Limb (tissue), 2 donors: ENCODE measurements around the gene OR4D9.
"Not testable (repeated sequence)": the region's sequence is repeated elsewhere in the genome, so short reads cannot be mapped to it uniquely, and the experiment has no call there.

Experiments
- DNase-seq, 2 donors: peaks; one replicate each; pipeline ENCODE4 v3.0.0-alpha.2; 2016; ENCODE audit errors: extremely low spot score in 2 of 2

The OR4D9 gene

GRCh38 chr11:59510941-59511589, at the start of gene OR4D9:
Gene OR4D9 (plus strand): TSS chr11:59511539. CDS start chr11:59514913, 3,374 bp downstream.
- no peak for DNase-seq

GRCh38 chr11:59463190-59463641, 48.1 kb upstream of the OR4D9 start:
- peak in 1 of 2 donors; percentile 49 for DNase-seq

- DNase-seq, result no peak
Measured at GRCh38 chr11:59473015-59473414, 38.3 kb upstream of the OR4D9 start, which contains the start of gene OR4D10. Gene OR4D10 (plus strand): TSS chr11:59473315. CDS start chr11:59477430, 4,115 bp downstream.

- no peak for DNase-seq
Measured at GRCh38 chr11:59475176-59475575, 36.2 kb upstream of the OR4D9 start.

GRCh38 chr11:59479906-59480305, 31.4 kb upstream of the OR4D9 start:
- DNase-seq, result no peak

GRCh38 chr11:59480359-59480758, 31.0 kb upstream of the OR4D9 start:
- no peak for DNase-seq

GRCh38 chr11:59501931-59502330, 9.4 kb upstream of the OR4D9 start:
- DNase-seq, result no peak

GRCh38 chr11:59503276-59503675, 8.1 kb upstream of the OR4D9 start, which contains the start of gene OR4D11:
Gene OR4D11 (plus strand): TSS chr11:59503576. CDS start chr11:59503576, 0 bp downstream.
- DNase-seq, result no peak

GRCh38 chr11:59511675-59512074, 336 bp downstream of the OR4D9 start:
- DNase-seq, result no peak

GRCh38 chr11:59520139-59520538, 8.8 kb downstream of the OR4D9 start:
- not testable (repeated sequence) for DNase-seq

- no peak for DNase-seq
Measured at GRCh38 chr11:59520741-59521140, 9.4 kb downstream of the OR4D9 start.

GRCh38 chr11:59523541-59523940, 12.2 kb downstream of the OR4D9 start:
- no peak for DNase-seq

GRCh38 chr11:59528711-59529110, 17.4 kb downstream of the OR4D9 start:
- no peak for DNase-seq

- no peak for DNase-seq
Measured at GRCh38 chr11:59532620-59533019, 21.3 kb downstream of the OR4D9 start.

- no peak for DNase-seq
Measured at GRCh38 chr11:59534676-59535075, 23.3 kb downstream of the OR4D9 start.

GRCh38 chr11:59542142-59542810, 30.9 kb downstream of the OR4D9 start:
- no peak for DNase-seq

- DNase-seq, result not testable (repeated sequence)
Measured at GRCh38 chr11:59543713-59544112, 32.4 kb downstream of the OR4D9 start.

- DNase-seq, result no peak
Measured at GRCh38 chr11:59544869-59545178, 33.5 kb downstream of the OR4D9 start.

- no peak for DNase-seq
Measured at GRCh38 chr11:59545179-59546020, 34.1 kb downstream of the OR4D9 start.

GRCh38 chr11:59547605-59548308, 36.4 kb downstream of the OR4D9 start:
- DNase-seq, result not testable (repeated sequence)

GRCh38 chr11:59548309-59548656, 36.9 kb downstream of the OR4D9 start:
- no peak for DNase-seq
